Lower leg skin (tissue), 4 donors: ENCODE data around the gene DCTD. TPM values are rescaled to one million over a fixed set of nuclear protein-coding genes. Genes with fewer than 3 reads are reported as not detected.
A peak's percentile ranks its signal among the peaks of the same experiment; 100 is the strongest.

ENCODE experiments used
- DNase-seq, 2 donors: peaks; one replicate each; pipeline ENCODE4 v3.0.0-alpha.2; 2019; ENCODE audit warnings: low spot score in 2 of 2
- H3K4me3 ChIP-seq: fragments of 200-600 bp; sonication (generic); 2 replicates; pipeline ENCODE4 v1.5.1; 2017; ENCODE audit warnings: mild to moderate bottlenecking, low read depth; ENCODE audit not compliant: poor library complexity, severe bottlenecking
- CTCF ChIP-seq, 3 donors: fragments of 450-650 bp; IDR thresholded peaks; one replicate each; pipeline ENCODE4 v1.5.1; 2016; ENCODE audit warnings: antibody characterized with exemption in 3 of 3, mild to moderate bottlenecking in 3 of 3, moderate library complexity in 2 of 3
- POLR2A ChIP-seq, 2 donors: fragments of 450-650 bp; IDR thresholded peaks; one replicate each; pipeline ENCODE4 v1.6.1; 2016 to 2017; ENCODE audit warnings: antibody characterized with exemption in 2 of 2, mild to moderate bottlenecking in 1 of 2, moderate library complexity in 1 of 2
- WGBS, 2 donors: methylation state at CpG; one replicate each; pipeline ENCODE4 v1.1.5; 2018; 5-methylcytosine and 5-hydroxymethylcytosine counted together
- intact Hi-C: fragments of 100-400 bp; cut with DNase I; formaldehyde crosslinking; loops from one replicate; pipeline ENCODE4 v1.15.0; 2023; ENCODE audit warnings: low total_unique reads
- total RNA-seq, 4 donors: library from RNA; depleted of rRNA; stranded (reverse); fragments of >200 nt; gene quantifications; one replicate each; pipeline ENCODE4 v1.1.0, GENCODE V29; 2016

The DCTD gene
- total RNA-seq, 4 donors from 2014 or later = 27.7 to 52.4 (median 35.4) TPM

- no peak overlapping the region for H3K4me3 ChIP-seq
- 84 to 92% methylated on average over 14 to 16 of the region's 16 CpGs for WGBS, 2 donors
- DNase-seq = peak in 1 of 2 donors; percentile 69
- no peak for TF ChIP-seq CTCF (IDR thresholded peaks at IDR 0.05)
- intact Hi-C loops = no loop called here
Measured at GRCh38 chr4:182878633-182879495, 38.3 kb downstream of the DCTD start.

GRCh38 chr4:182877326-182877883 lies 39.8 kb downstream of the DCTD start:
- TF ChIP-seq CTCF (IDR thresholded peaks at IDR 0.05) (no peak), POLR2A (IDR thresholded peaks at IDR 0.05) (no peak)
- H3K4me3 ChIP-seq = no peak overlapping the region
- intact Hi-C loops = no loop called here
- WGBS, 2 donors = 94 to 96% methylated on average over 9 of the region's 9 CpGs
- DNase-seq = peak in 1 of 2 donors; percentile 40

- intact Hi-C loops = no loop called here
- TF ChIP-seq CTCF (IDR thresholded peaks at IDR 0.05) (no peak), POLR2A (IDR thresholded peaks at IDR 0.05) (no peak)
- DNase-seq = peak in 1 of 2 donors; percentile 65
- H3K4me3 ChIP-seq = no peak overlapping the region
- WGBS, 2 donors = 91 to 98% methylated on average over 7 to 8 of the region's 8 CpGs
Measured at GRCh38 chr4:182876427-182876826, 40.8 kb downstream of the DCTD start.

GRCh38 chr4:182875453-182876405 lies 41.5 kb downstream of the DCTD start:
- no peak for TF ChIP-seq CTCF (IDR thresholded peaks at IDR 0.05)
- TF ChIP-seq POLR2A (IDR thresholded peaks at IDR 0.05) = no peak
- peak in 1 of 2 donors; percentile 40 for DNase-seq
- 90 to 92% methylated on average over 20 of the region's 20 CpGs for WGBS, 2 donors
- intact Hi-C loops = no loop called here
- H3K4me3 ChIP-seq = no peak overlapping the region

GRCh38 chr4:182874797-182875345 lies 42.3 kb downstream of the DCTD start:
- no peak for TF ChIP-seq POLR2A (IDR thresholded peaks at IDR 0.05)
- no peak for TF ChIP-seq CTCF (IDR thresholded peaks at IDR 0.05)
- intact Hi-C loops = no loop called here
- H3K4me3 ChIP-seq = no peak overlapping the region
- WGBS, 2 donors = 89 to 93% methylated on average over 10 of the region's 10 CpGs
- DNase-seq = peak in 1 of 2 donors; percentile 70
